Hepatocyte (in vitro differentiated cells): ENCODE measurements around the gene PRRC2A.

Experiments
- EZH2phosphoT487 ChIP-seq: fragments of 200-600 bp; sonication (generic); IDR thresholded peaks from one replicate; pipeline ENCODE4 v1.6.1; 2018; ENCODE audit warnings: antibody characterized with exemption, mild to moderate bottlenecking, low read depth, moderate library complexity; ENCODE audit not compliant: unreplicated experiment, severe bottlenecking
- TF ChIP-seq, protein P1 (sequence below): fragments of 200-600 bp; sonication (generic); IDR thresholded peaks from 2 replicates; pipeline ENCODE4 v1.5.1; 2016; ENCODE audit warnings: antibody characterized with exemption, mild to moderate bottlenecking; ENCODE audit not compliant: poor library complexity

DNA sequence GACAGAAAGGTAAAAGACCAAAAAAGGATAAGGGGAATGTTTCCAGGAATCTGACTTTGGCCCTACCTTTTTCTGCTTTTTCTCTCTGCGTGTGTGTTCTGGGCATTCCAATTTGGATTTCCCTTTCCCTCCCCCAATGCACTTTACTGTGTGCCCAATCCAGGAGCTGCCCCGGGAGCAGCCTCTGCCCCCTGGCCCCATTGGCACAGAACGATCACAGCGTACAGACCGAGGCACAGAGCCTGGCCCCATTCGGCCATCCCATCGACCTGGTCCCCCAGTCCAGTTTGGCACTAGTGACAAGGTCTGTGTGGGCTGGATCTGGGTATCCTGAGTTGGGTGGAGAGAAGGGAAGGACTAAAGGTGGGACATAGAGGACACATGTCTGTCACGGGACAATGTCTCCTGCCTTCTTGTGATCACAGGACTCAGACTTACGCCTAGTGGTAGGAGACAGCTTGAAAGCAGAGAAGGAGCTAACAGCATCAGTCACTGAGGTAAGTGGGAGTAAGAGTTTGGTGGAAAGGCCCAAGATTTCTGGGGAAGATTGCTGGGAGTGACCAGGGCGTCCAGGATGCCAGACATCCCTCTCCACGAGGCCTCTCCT lies 14.6 kb downstream of the PRRC2A start:
- no peak for TF ChIP-seq EZH2phosphoT487
- TF ChIP-seq, protein P1, sequence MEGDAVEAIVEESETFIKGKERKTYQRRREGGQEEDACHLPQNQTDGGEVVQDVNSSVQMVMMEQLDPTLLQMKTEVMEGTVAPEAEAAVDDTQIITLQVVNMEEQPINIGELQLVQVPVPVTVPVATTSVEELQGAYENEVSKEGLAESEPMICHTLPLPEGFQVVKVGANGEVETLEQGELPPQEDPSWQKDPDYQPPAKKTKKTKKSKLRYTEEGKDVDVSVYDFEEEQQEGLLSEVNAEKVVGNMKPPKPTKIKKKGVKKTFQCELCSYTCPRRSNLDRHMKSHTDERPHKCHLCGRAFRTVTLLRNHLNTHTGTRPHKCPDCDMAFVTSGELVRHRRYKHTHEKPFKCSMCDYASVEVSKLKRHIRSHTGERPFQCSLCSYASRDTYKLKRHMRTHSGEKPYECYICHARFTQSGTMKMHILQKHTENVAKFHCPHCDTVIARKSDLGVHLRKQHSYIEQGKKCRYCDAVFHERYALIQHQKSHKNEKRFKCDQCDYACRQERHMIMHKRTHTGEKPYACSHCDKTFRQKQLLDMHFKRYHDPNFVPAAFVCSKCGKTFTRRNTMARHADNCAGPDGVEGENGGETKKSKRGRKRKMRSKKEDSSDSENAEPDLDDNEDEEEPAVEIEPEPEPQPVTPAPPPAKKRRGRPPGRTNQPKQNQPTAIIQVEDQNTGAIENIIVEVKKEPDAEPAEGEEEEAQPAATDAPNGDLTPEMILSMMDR: no peak
